ENCODE results near the gene MTF1.

DNA sequence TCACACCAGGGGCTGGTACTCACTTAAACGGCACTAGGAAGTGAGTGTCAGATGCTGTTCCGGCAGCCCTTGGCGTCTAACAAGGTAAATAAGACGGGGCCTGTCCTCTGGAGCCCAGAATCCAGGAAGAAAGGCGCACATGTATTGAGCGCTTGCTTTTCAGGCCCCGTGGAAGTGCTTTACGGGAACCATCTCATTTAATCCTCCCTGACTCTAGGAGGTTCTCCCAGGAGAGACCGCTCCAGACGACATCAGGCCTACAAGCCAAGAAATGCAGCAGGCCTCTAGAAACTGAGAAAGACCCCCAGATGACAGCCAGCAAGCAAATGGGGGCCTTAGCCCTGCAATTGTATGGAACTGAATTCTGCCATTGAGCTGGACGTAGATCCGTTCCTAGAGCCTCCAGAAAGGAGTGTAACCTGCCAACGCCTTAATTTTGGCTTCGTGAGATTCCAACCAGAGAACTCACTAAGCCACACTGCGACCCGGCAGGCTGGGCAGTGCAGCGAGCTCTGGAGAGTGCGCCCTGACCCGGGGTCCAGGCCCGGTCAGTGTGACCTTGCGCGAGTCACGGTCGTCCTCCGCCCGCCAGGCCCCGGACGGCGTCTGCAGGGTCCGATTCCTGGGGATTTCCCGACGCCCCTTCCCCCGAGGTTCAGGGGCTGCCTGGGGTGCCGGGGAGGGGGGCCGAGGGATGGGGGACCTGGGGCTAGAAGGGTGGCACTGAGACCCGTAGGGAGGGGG, 66.3 kb downstream of the MTF1 start:
- TF ChIP-seq, protein P1, sequence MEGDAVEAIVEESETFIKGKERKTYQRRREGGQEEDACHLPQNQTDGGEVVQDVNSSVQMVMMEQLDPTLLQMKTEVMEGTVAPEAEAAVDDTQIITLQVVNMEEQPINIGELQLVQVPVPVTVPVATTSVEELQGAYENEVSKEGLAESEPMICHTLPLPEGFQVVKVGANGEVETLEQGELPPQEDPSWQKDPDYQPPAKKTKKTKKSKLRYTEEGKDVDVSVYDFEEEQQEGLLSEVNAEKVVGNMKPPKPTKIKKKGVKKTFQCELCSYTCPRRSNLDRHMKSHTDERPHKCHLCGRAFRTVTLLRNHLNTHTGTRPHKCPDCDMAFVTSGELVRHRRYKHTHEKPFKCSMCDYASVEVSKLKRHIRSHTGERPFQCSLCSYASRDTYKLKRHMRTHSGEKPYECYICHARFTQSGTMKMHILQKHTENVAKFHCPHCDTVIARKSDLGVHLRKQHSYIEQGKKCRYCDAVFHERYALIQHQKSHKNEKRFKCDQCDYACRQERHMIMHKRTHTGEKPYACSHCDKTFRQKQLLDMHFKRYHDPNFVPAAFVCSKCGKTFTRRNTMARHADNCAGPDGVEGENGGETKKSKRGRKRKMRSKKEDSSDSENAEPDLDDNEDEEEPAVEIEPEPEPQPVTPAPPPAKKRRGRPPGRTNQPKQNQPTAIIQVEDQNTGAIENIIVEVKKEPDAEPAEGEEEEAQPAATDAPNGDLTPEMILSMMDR (IDR thresholded peaks at IDR 0.05), result no peak
- TF ChIP-seq POLR2AphosphoS5 (IDR thresholded peaks at IDR 0.05), result no peak

Data from esophagus muscularis mucosa (tissue), 3 donors.